BLaER1 (cell line): ENCODE data around the gene PPP2R1B.
A peak's percentile ranks its signal among the peaks of the same experiment; 100 is the strongest.
"Not testable (repeated sequence)": the region's sequence is repeated elsewhere in the genome, so short reads cannot be mapped to it uniquely, and the experiment has no call there.

Source experiments
- H3K27ac ChIP-seq: shearing (Covaris generic); formaldehyde crosslinking; 2 replicates; pipeline ENCODE4 v1.8.1; 2022
- H3K27me3 ChIP-seq: shearing (Covaris generic); formaldehyde crosslinking; 2 replicates; pipeline ENCODE4 v1.8.1; 2022
- H3K36me3 ChIP-seq: shearing (Covaris generic); formaldehyde crosslinking; 2 replicates; pipeline ENCODE4 v1.8.1; 2022
- H3K4me1 ChIP-seq: shearing (Covaris generic); formaldehyde crosslinking; 2 replicates; pipeline ENCODE4 v1.8.1; 2022
- H3K4me2 ChIP-seq: shearing (Covaris generic); formaldehyde crosslinking; 2 replicates; pipeline ENCODE4 v1.8.1; 2022
- H3K4me3 ChIP-seq: shearing (Covaris generic); formaldehyde crosslinking; 2 replicates; pipeline ENCODE4 v1.8.1; 2022
- H3K9ac ChIP-seq: shearing (Covaris generic); formaldehyde crosslinking; 2 replicates; pipeline ENCODE4 v1.8.1; 2022
- H3K9me3 ChIP-seq: shearing (Covaris generic); formaldehyde crosslinking; 2 replicates; pipeline ENCODE4 v1.8.1; 2022
- H4K20me1 ChIP-seq: shearing (Covaris generic); formaldehyde crosslinking; 2 replicates; pipeline ENCODE4 v1.8.1; 2022
- Cebpa-rat ChIP-seq: shearing (Covaris generic); IDR thresholded peaks from 2 replicates; pipeline ENCODE4 v1.8.1; 2022

Gene PPP2R1B

GRCh38 chr11:111720801-111721494 is 45.2 kb downstream of the PPP2R1B start:
- Histone ChIP-seq H3K4me1 (peaks cover 31% of the 10 kb centered on the region), H3K9ac (no peak overlapping the region), H3K4me2 (no peak overlapping the region), H3K4me3 (no peak overlapping the region), H3K27me3 (no peaks in the 10 kb centered on the region), H3K9me3 (peaks cover 9% of the 10 kb centered on the region; the same call in 1 of the 2 replicates), H4K20me1 (no peaks in the 10 kb centered on the region), H3K36me3 (peaks cover 89% of the 10 kb centered on the region), H3K27ac (no peak overlapping the region)
- no peak for TF ChIP-seq Cebpa-rat

GRCh38 chr11:111719379-111719778 is 46.8 kb downstream of the PPP2R1B start:
- peaks cover 79% of the 10 kb centered on the region for H3K36me3 ChIP-seq
- no peak overlapping the region for H3K4me2 ChIP-seq

GRCh38 chr11:111718859-111719258 is 47.3 kb downstream of the PPP2R1B start:
- Histone ChIP-seq H3K36me3 (peaks cover 79% of the 10 kb centered on the region), H3K9ac (no peak overlapping the region), H3K27ac (no peak overlapping the region), H3K4me2 (peak overlapping the region; percentile 17; the same call in 1 of the 2 replicates), H3K4me3 (no peak overlapping the region), H3K27me3 (no peaks in the 10 kb centered on the region), H4K20me1 (no peaks in the 10 kb centered on the region), H3K9me3 (peaks cover 13% of the 10 kb centered on the region; the same call in 1 of the 2 replicates), H3K4me1 (peaks cover 52% of the 10 kb centered on the region)
- TF ChIP-seq Cebpa-rat, result no peak

More at GRCh38 chr11:111719379-111719778, 46.8 kb downstream of the PPP2R1B start:
- H3K4me1 ChIP-seq, result peaks cover 47% of the 10 kb centered on the region
- H3K27me3 ChIP-seq, result no peaks in the 10 kb centered on the region
- H3K4me3 ChIP-seq, result no peak overlapping the region
- H4K20me1 ChIP-seq, result no peaks in the 10 kb centered on the region
- no peak for TF ChIP-seq Cebpa-rat
- no peak overlapping the region for H3K9ac ChIP-seq
- H3K27ac ChIP-seq, result 0 out of 2 replicates have a peak overlapping the region, but pooled peaks have one; percentile 24
- H3K9me3 ChIP-seq, result peaks cover 13% of the 10 kb centered on the region; the same call in 1 of the 2 replicates

GRCh38 chr11:111718436-111718835 is 47.8 kb downstream of the PPP2R1B start:
- Histone ChIP-seq H3K4me3 (no peak overlapping the region), H3K27ac (peak overlapping the region; percentile 12; the same call in 1 of the 2 replicates), H3K4me2 (peak overlapping the region; percentile 17; the same call in 1 of the 2 replicates), H3K9ac (no peak overlapping the region), H3K27me3 (no peaks in the 10 kb centered on the region), H3K9me3 (peaks cover 13% of the 10 kb centered on the region; the same call in 1 of the 2 replicates), H3K36me3 (peaks cover 79% of the 10 kb centered on the region), H4K20me1 (no peaks in the 10 kb centered on the region), H3K4me1 (peaks cover 56% of the 10 kb centered on the region)
- TF ChIP-seq Cebpa-rat, result no peak

GRCh38 chr11:111717660-111718059 is 48.5 kb downstream of the PPP2R1B start:
- Histone ChIP-seq H3K4me1 (peaks cover 63% of the 10 kb centered on the region), H3K9me3 (peaks cover 13% of the 10 kb centered on the region; the same call in 1 of the 2 replicates), H3K36me3 (peaks cover 78% of the 10 kb centered on the region)
- H3K9ac ChIP-seq, H3K27ac ChIP-seq, H3K4me3 ChIP-seq, H4K20me1 ChIP-seq, H3K27me3 ChIP-seq, H3K4me2 ChIP-seq: not testable (repeated sequence)

- H3K4me3 ChIP-seq, result no peak overlapping the region
- H3K9ac ChIP-seq, result peak overlapping the region; percentile 27; the same call in 1 of the 2 replicates
- peak overlapping the region; percentile 70 for H3K4me2 ChIP-seq
- no peaks in the 10 kb centered on the region for H4K20me1 ChIP-seq
- H3K27me3 ChIP-seq, result no peaks in the 10 kb centered on the region
- peaks cover 13% of the 10 kb centered on the region; the same call in 1 of the 2 replicates for H3K9me3 ChIP-seq
- peak overlapping the region; percentile 65 for H3K27ac ChIP-seq
- peaks cover 74% of the 10 kb centered on the region for H3K36me3 ChIP-seq
- no peak; the same call in 1 of the 2 replicates for TF ChIP-seq Cebpa-rat
- H3K4me1 ChIP-seq, result peaks cover 63% of the 10 kb centered on the region
Observed at GRCh38 chr11:111715142-111715816, 50.9 kb downstream of the PPP2R1B start.

GRCh38 chr11:111714522-111714921 is 51.7 kb downstream of the PPP2R1B start:
- Histone ChIP-seq H3K9me3 (peaks cover 13% of the 10 kb centered on the region; the same call in 1 of the 2 replicates), H4K20me1 (no peaks in the 10 kb centered on the region), H3K27me3 (no peaks in the 10 kb centered on the region), H3K4me2 (peak overlapping the region; percentile 70), H3K36me3 (peaks cover 70% of the 10 kb centered on the region), H3K9ac (no peak overlapping the region), H3K4me3 (no peak overlapping the region), H3K4me1 (peaks cover 63% of the 10 kb centered on the region), H3K27ac (peak overlapping the region; percentile 65)
- no peak for TF ChIP-seq Cebpa-rat

GRCh38 chr11:111707691-111708067 is 58.5 kb downstream of the PPP2R1B start:
- Histone ChIP-seq H4K20me1 (no peaks in the 10 kb centered on the region), H3K4me3 (no peak overlapping the region), H3K9me3 (no peaks in the 10 kb centered on the region), H3K4me1 (no peaks in the 10 kb centered on the region; the same call in 1 of the 2 replicates), H3K27me3 (no peaks in the 10 kb centered on the region), H3K4me2 (no peak overlapping the region), H3K27ac (no peak overlapping the region), H3K36me3 (peaks cover 91% of the 10 kb centered on the region), H3K9ac (no peak overlapping the region)
- TF ChIP-seq Cebpa-rat, result no peak

GRCh38 chr11:111707039-111707690 is 59.0 kb downstream of the PPP2R1B start:
- Histone ChIP-seq H3K4me3 (no peak overlapping the region), H3K27me3 (no peaks in the 10 kb centered on the region), H3K9ac (no peak overlapping the region), H3K4me1 (no peaks in the 10 kb centered on the region), H4K20me1 (no peaks in the 10 kb centered on the region), H3K4me2 (no peak overlapping the region), H3K36me3 (peaks cover 91% of the 10 kb centered on the region), H3K9me3 (no peaks in the 10 kb centered on the region), H3K27ac (no peak overlapping the region)
- no peak for TF ChIP-seq Cebpa-rat
